CD14-positive monocyte (primary cell): ENCODE measurements around the gene SCN3A. TPM values are rescaled to one million over a fixed set of nuclear protein-coding genes. Genes with fewer than 3 reads are reported as not detected.

Source experiments
- DNase-seq, 3 donors: peaks; one replicate each; pipeline ENCODE4 v3.0.0-alpha.2; 2011 to 2022
- H2AFZ ChIP-seq: 2 replicates; pipeline ENCODE4 v1.6.0; 2012; ENCODE audit warnings: mild to moderate bottlenecking, low read depth, low read length, inconsistent platforms; ENCODE audit not compliant: insufficient read depth, poor library complexity, severe bottlenecking
- H3K27ac ChIP-seq, 2 donors: 1 replicate in 1 of 2; 2 replicates in 1 of 2; pipeline ENCODE4 v1.5.1; 2012 to 2013; ENCODE audit warnings: low read length in 2 of 2, control low read depth in 1 of 2, inconsistent platforms in 1 of 2, low read depth in 1 of 2, mild to moderate bottlenecking in 1 of 2
- H3K27me3 ChIP-seq, 2 donors: one replicate each; pipeline versions ENCODE4 v1.6.0 to v1.6.1; 2011 to 2013; ENCODE audit warnings: low read length in 2 of 2; ENCODE audit not compliant: control insufficient read depth in 2 of 2, insufficient read depth in 2 of 2
- H3K36me3 ChIP-seq, 2 donors: replicated peaks in 1 of 2; 1 replicate in 1 of 2; 2 replicates in 1 of 2; pipeline versions ENCODE4 v1.5.1 to v1.6.1; 2012 to 2013; ENCODE audit warnings: low read length in 2 of 2, control low read depth in 1 of 2, inconsistent platforms in 1 of 2, mild to moderate bottlenecking in 1 of 2; ENCODE audit not compliant: insufficient read depth in 2 of 2, control insufficient read depth in 1 of 2
- H3K4me1 ChIP-seq, 2 donors: 1 replicate in 1 of 2; 2 replicates in 1 of 2; pipeline versions ENCODE4 v1.5.1 to v1.6.1; 2012 to 2013; ENCODE audit warnings: low read length in 2 of 2, control low read depth in 1 of 2, inconsistent platforms in 1 of 2, mild to moderate bottlenecking in 1 of 2, moderate library complexity in 1 of 2; ENCODE audit not compliant: insufficient read depth in 2 of 2, control insufficient read depth in 1 of 2
- H3K4me2 ChIP-seq: replicated peaks from 2 replicates; pipeline ENCODE3; 2012; ENCODE audit warnings: low read length, moderate library complexity, mild to moderate bottlenecking; ENCODE audit not compliant: poor library complexity, severe bottlenecking; ENCODE audit errors: extremely low read depth
- H3K4me3 ChIP-seq, 3 experiments: fragments of 200-600 bp in 1 of 3; sonication (generic) in 1 of 3; replicated peaks in 1 of 3; 1 replicate in 2 of 3; 2 replicates in 1 of 3; pipeline ENCODE4 v1.5.1; 2011 to 2013; ENCODE audit warnings: low read length in 3 of 3, mild to moderate bottlenecking in 3 of 3, control low read depth in 2 of 3, low read depth in 2 of 3, inconsistent platforms in 1 of 3, moderate library complexity in 1 of 3
- H3K79me2 ChIP-seq: 2 replicates; pipeline ENCODE4 v1.6.0; 2012; ENCODE audit warnings: mild to moderate bottlenecking, control low read depth, inconsistent platforms, low read length, moderate library complexity; ENCODE audit not compliant: insufficient read depth
- H3K9ac ChIP-seq: 2 replicates; pipeline ENCODE4 v1.6.0; 2017; ENCODE audit warnings: low read length, mild to moderate bottlenecking; ENCODE audit not compliant: insufficient read depth, poor library complexity, severe bottlenecking
- H3K9me3 ChIP-seq, 2 donors: replicated peaks in 1 of 2; 1 replicate in 1 of 2; 2 replicates in 1 of 2; pipeline versions ENCODE4 v1.5.1 to v1.6.1; 2012 to 2013; ENCODE audit warnings: low read length in 2 of 2, control low read depth in 1 of 2; ENCODE audit not compliant: control insufficient read depth in 1 of 2, insufficient read depth in 1 of 2
- H4K20me1 ChIP-seq: 2 replicates; pipeline ENCODE4 v1.6.0; 2012; ENCODE audit warnings: mild to moderate bottlenecking, low read length, control low read depth, moderate library complexity; ENCODE audit not compliant: insufficient read depth
- H3K27ac Mint-ChIP-seq, 7 donors: one replicate each; pipeline ENCODE4 v1.8.0; 2020; ENCODE audit warnings: mild to moderate bottlenecking in 7 of 7, mixed read lengths in 7 of 7, moderate library complexity in 6 of 7, inconsistent platforms in 2 of 7
- H3K27me3 Mint-ChIP-seq, 3 donors: one replicate each; pipeline ENCODE4 v1.8.0; 2021 to 2022; ENCODE audit warnings: low read depth in 3 of 3, mild to moderate bottlenecking in 3 of 3, mixed read lengths in 3 of 3, moderate library complexity in 3 of 3, inconsistent platforms in 1 of 3
- H3K36me3 Mint-ChIP-seq, 2 donors: one replicate each; pipeline ENCODE4 v1.8.0; 2020; ENCODE audit warnings: mixed read lengths in 2 of 2, inconsistent platforms in 1 of 2, mild to moderate bottlenecking in 1 of 2
- H3K4me1 Mint-ChIP-seq: one replicate; pipeline ENCODE4 v1.8.0; 2020; ENCODE audit warnings: mild to moderate bottlenecking, mixed read lengths
- H3K4me3 Mint-ChIP-seq, 2 donors: one replicate each; pipeline ENCODE4 v1.8.0; 2020; ENCODE audit warnings: mild to moderate bottlenecking in 2 of 2, mixed read lengths in 2 of 2, moderate library complexity in 1 of 2
- H3K9me3 Mint-ChIP-seq, 7 donors: one replicate each; pipeline ENCODE4 v1.8.0; 2020 to 2022; ENCODE audit warnings: mixed read lengths in 7 of 7, mild to moderate bottlenecking in 6 of 7, moderate library complexity in 6 of 7, inconsistent platforms in 2 of 7
- WGBS: methylation state at CpG from one replicate; pipeline ENCODE4 v1.1.5; 2013; ENCODE audit warnings: missing lambda C conversion rate; ENCODE audit not compliant: insufficient coverage; 5-methylcytosine and 5-hydroxymethylcytosine counted together
- intact Hi-C, 2 donors: fragments of 100-400 bp; cut with micrococcal nuclease; formaldehyde crosslinking; loops; one replicate each; pipeline versions ENCODE4 v1.15.0 to v1.15.1; 2023
- polyA plus RNA-seq, 3 donors: library from polyadenylated mRNA; depleted of rRNA in 1 of 3; unstranded in 2 of 3; stranded (reverse) in 1 of 3; fragments of 300-500 nt in 2 of 3; fragments of >200 nt in 1 of 3; fragmentation: Illumina TruSeq in 2 of 3; gene quantifications; 1 replicate in 2 of 3; 2 replicates in 1 of 3; pipeline ENCODE4 v1.2.3, GENCODE V29; 2012 to 2021
- TF ChIP-seq, protein P1 (sequence below): fragments of 200-600 bp; IDR thresholded peaks from one replicate; pipeline ENCODE4 v1.8.0; 2022; ENCODE audit warnings: antibody characterized with exemption, mild to moderate bottlenecking

SCN3A gene
- polyA plus RNA-seq, 3 donors: 0.03 TPM; not detected in 2

- Mint-ChIP-seq H3K4me3 (no peak overlapping the region), H3K9me3 (peaks cover 0 to 4% (median 0%) of the 10 kb centered on the region in 7 donors), H3K4me1 (no peaks in the 10 kb centered on the region), H3K27me3 (peaks cover 0 to 2% (median 0%) of the 10 kb centered on the region in 3 donors), H3K36me3 (no peaks in the 10 kb centered on the region), H3K27ac (peak overlapping the region in 1 of 7 donors; percentile 20)
- H3K27ac ChIP-seq: no peak overlapping the region
- H2AFZ ChIP-seq: no peak overlapping the region
- no peaks in the 10 kb centered on the region for H3K9me3 ChIP-seq
- no peaks in the 10 kb centered on the region for H3K4me1 ChIP-seq
- DNase-seq: no peak
- no peaks in the 10 kb centered on the region for H4K20me1 ChIP-seq
- no peak overlapping the region for H3K4me2 ChIP-seq
- H3K9ac ChIP-seq: no peak overlapping the region
- no peaks in the 10 kb centered on the region for H3K79me2 ChIP-seq
- TF ChIP-seq, protein P1, sequence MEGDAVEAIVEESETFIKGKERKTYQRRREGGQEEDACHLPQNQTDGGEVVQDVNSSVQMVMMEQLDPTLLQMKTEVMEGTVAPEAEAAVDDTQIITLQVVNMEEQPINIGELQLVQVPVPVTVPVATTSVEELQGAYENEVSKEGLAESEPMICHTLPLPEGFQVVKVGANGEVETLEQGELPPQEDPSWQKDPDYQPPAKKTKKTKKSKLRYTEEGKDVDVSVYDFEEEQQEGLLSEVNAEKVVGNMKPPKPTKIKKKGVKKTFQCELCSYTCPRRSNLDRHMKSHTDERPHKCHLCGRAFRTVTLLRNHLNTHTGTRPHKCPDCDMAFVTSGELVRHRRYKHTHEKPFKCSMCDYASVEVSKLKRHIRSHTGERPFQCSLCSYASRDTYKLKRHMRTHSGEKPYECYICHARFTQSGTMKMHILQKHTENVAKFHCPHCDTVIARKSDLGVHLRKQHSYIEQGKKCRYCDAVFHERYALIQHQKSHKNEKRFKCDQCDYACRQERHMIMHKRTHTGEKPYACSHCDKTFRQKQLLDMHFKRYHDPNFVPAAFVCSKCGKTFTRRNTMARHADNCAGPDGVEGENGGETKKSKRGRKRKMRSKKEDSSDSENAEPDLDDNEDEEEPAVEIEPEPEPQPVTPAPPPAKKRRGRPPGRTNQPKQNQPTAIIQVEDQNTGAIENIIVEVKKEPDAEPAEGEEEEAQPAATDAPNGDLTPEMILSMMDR: no peak
- intact Hi-C loops: no loop called here
- no peak overlapping the region for H3K4me3 ChIP-seq
- no peaks in the 10 kb centered on the region for H3K27me3 ChIP-seq
- no peaks in the 10 kb centered on the region for H3K36me3 ChIP-seq
- WGBS: 60% methylated on average over 1 of the region's 2 CpGs
Measured at GRCh38 chr2:165191096-165191728, 12.6 kb downstream of the SCN3A start.

DNA sequence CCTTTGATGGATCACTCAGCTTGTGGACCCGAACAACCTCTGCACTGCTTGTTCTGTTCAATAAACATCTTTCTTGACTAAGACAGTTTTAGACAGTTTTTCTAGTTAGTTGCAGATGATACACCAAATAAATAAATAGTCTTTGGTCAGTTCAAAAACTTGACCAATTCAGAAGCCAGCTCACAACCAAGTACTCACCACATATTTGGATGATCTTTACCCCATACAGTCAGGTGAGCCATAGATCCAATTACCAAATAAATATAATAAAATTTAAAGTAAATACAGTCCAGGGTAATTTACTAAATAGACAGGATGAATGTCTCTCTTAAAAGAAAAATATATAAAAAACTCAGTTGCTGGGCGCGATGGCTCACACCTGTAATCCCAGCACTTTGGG, 18.2 kb downstream of the SCN3A start:
- TF ChIP-seq, protein P1: no peak
- H3K4me1 Mint-ChIP-seq: no peaks in the 10 kb centered on the region
- Histone ChIP-seq H3K27ac (no peak overlapping the region), H3K9ac (no peak overlapping the region), H3K4me3 (no peak overlapping the region), H3K36me3 (no peaks in the 10 kb centered on the region), H3K4me1 (no peaks in the 10 kb centered on the region), H2AFZ (no peak overlapping the region), H4K20me1 (no peaks in the 10 kb centered on the region), H3K79me2 (no peaks in the 10 kb centered on the region), H3K27me3 (no peaks in the 10 kb centered on the region), H3K9me3 (no peaks in the 10 kb centered on the region), H3K4me2 (no peak overlapping the region)
- no peak overlapping the region for H3K27ac Mint-ChIP-seq
- H3K27me3 Mint-ChIP-seq: peaks cover 0 to 3% (median 0%) of the 10 kb centered on the region in 3 donors
- no peak overlapping the region for H3K4me3 Mint-ChIP-seq
- WGBS: no CpG with 5 or more reads among the region's 3 CpGs
- no peak for DNase-seq
- no peaks in the 10 kb centered on the region for H3K36me3 Mint-ChIP-seq
- peaks cover 0 to 4% (median 0%) of the 10 kb centered on the region in 7 donors for H3K9me3 Mint-ChIP-seq
- intact Hi-C loops: loop anchor here in 1 of 2 donors (5.0 kb wide), 1 partner anchor 178 kb away; no protein-coding TSS in a partner anchor
